GM21528 (cell line): Measurements from ENCODE around the gene MPI.
A peak's percentile ranks its signal among the peaks of the same experiment; 100 is the strongest.
"Not testable (repeated sequence)": the region's sequence is repeated elsewhere in the genome, so short reads cannot be mapped to it uniquely, and the experiment has no call there.

Source experiments
- ATAC-seq: cut with Tn5 transposase; IDR thresholded peaks from one replicate; pipeline ENCODE4 v1.9.1; 2021; ENCODE audit warnings: mild to moderate bottlenecking, moderate library complexity; ENCODE audit not compliant: unreplicated experiment, low FRiP score

Gene MPI

GRCh38 chr15:74889390-74889882 is 406 bp upstream of the MPI start:
- ATAC-seq: no peak

- ATAC-seq: no peak
These were observed 771 bp downstream of the MPI start for GRCh38 chr15:74890665-74890960.

- no peak for ATAC-seq
These were observed 1.6 kb downstream of the MPI start for GRCh38 chr15:74891469-74891868.

- ATAC-seq: no peak
These were observed 2.5 kb downstream of the MPI start for GRCh38 chr15:74892313-74892712.

- ATAC-seq: no peak
These were observed 3.1 kb downstream of the MPI start for GRCh38 chr15:74892931-74893330.

GRCh38 chr15:74893627-74894026 is 3.8 kb downstream of the MPI start:
- no peak for ATAC-seq

GRCh38 chr15:74894383-74894782 is 4.5 kb downstream of the MPI start:
- not testable (repeated sequence) for ATAC-seq

GRCh38 chr15:74895830-74896229 is 6.0 kb downstream of the MPI start:
- no peak for ATAC-seq

- ATAC-seq: no peak
These were observed 6.5 kb downstream of the MPI start for GRCh38 chr15:74896316-74896715.

- ATAC-seq: no peak
These were observed 7.5 kb downstream of the MPI start for GRCh38 chr15:74897300-74897701.

- ATAC-seq: no peak
These were observed 11.8 kb downstream of the MPI start for GRCh38 chr15:74901612-74902063.

GRCh38 chr15:74902295-74903075 is 12.6 kb downstream of the MPI start:
- ATAC-seq: no peak

- ATAC-seq: no peak
These were observed 13.8 kb downstream of the MPI start for GRCh38 chr15:74903676-74904075.

- ATAC-seq: no peak
These were observed 14.5 kb downstream of the MPI start for GRCh38 chr15:74904190-74904805.

- ATAC-seq: peak; percentile 15
These were observed 16.2 kb downstream of the MPI start for GRCh38 chr15:74906067-74906449.

- ATAC-seq: peak; percentile 79
These were observed 16.8 kb downstream of the MPI start, which contains the start of gene FAM219B for GRCh38 chr15:74906450-74907162. Gene FAM219B (minus strand): TSS chr15:74906851. CDS start chr15:74906800, 51 bp downstream.

- ATAC-seq: no peak
These were observed 17.5 kb downstream of the MPI start for GRCh38 chr15:74907163-74907870.

- no peak for ATAC-seq
These were observed 18.8 kb downstream of the MPI start for GRCh38 chr15:74908635-74909034.

- no peak for ATAC-seq
These were observed 23.2 kb downstream of the MPI start for GRCh38 chr15:74913041-74913440.

GRCh38 chr15:74913799-74914198 is 24.0 kb downstream of the MPI start:
- not testable (repeated sequence) for ATAC-seq

GRCh38 chr15:74917676-74918075 is 27.8 kb downstream of the MPI start:
- ATAC-seq: no peak
